Gastroesophageal sphincter (tissue), 3 donors: Measurements from ENCODE around the gene CMTM7.

Experiments used
- EP300 ChIP-seq: sonication (generic); formaldehyde crosslinking; IDR thresholded peaks from one replicate; pipeline ENCODE4 v1.6.1; 2017; ENCODE audit warnings: antibody characterized with exemption, mild to moderate bottlenecking
- POLR2A ChIP-seq, 2 donors: fragments of 450-650 bp; IDR thresholded peaks; one replicate each; pipeline ENCODE4 v1.6.1; 2017; ENCODE audit warnings: antibody characterized with exemption in 2 of 2, mild to moderate bottlenecking in 2 of 2, moderate library complexity in 1 of 2
- POLR2AphosphoS5 ChIP-seq: sonication (generic); formaldehyde crosslinking; IDR thresholded peaks from one replicate; pipeline ENCODE4 v1.6.1; 2017; ENCODE audit warnings: antibody characterized with exemption
- TF ChIP-seq, protein P1 (sequence below), 4 experiments: fragments of 200-600 bp in 2 of 4; fragments of 450-650 bp in 2 of 4; sonication (generic) in 1 of 4; IDR thresholded peaks; one replicate each; pipeline ENCODE4 v1.5.1; 2017 to 2019; ENCODE audit warnings: antibody characterized with exemption in 4 of 4, mild to moderate bottlenecking in 2 of 4, moderate library complexity in 2 of 4

DNA sequence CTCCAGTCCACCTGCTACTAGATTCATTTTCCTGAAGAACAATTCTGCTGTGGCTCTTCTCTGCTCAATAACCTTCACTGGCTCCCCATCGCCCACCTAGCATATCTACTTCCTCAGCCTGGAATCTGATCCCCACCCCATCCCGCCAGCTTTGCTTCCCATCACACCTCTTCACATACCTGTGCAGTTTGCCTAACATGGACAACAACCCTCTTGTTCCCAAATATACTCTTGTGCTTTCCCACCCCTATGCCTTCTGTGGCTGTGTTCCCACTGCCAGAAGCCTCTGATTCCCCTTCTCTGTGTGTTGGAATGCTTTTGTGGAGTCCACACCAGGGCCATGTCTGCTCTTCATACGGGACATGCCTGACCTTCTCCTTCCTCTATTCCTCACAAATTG is 29.5 kb downstream of the CMTM7 start:
- TF ChIP-seq POLR2A (IDR thresholded peaks at IDR 0.05), result no peak
- TF ChIP-seq, protein P1, sequence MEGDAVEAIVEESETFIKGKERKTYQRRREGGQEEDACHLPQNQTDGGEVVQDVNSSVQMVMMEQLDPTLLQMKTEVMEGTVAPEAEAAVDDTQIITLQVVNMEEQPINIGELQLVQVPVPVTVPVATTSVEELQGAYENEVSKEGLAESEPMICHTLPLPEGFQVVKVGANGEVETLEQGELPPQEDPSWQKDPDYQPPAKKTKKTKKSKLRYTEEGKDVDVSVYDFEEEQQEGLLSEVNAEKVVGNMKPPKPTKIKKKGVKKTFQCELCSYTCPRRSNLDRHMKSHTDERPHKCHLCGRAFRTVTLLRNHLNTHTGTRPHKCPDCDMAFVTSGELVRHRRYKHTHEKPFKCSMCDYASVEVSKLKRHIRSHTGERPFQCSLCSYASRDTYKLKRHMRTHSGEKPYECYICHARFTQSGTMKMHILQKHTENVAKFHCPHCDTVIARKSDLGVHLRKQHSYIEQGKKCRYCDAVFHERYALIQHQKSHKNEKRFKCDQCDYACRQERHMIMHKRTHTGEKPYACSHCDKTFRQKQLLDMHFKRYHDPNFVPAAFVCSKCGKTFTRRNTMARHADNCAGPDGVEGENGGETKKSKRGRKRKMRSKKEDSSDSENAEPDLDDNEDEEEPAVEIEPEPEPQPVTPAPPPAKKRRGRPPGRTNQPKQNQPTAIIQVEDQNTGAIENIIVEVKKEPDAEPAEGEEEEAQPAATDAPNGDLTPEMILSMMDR (IDR thresholded peaks at IDR 0.05), result no peak
- no peak for TF ChIP-seq EP300
- TF ChIP-seq POLR2AphosphoS5, result no peak
